ENCODE measurements around the gene ZNF433. TPM values are rescaled to one million over a fixed set of nuclear protein-coding genes. Genes with fewer than 3 reads are reported as not detected.

ZNF433 gene
- total RNA-seq, 1 experiment from 2014 or later, result 3.1 TPM

DNA sequence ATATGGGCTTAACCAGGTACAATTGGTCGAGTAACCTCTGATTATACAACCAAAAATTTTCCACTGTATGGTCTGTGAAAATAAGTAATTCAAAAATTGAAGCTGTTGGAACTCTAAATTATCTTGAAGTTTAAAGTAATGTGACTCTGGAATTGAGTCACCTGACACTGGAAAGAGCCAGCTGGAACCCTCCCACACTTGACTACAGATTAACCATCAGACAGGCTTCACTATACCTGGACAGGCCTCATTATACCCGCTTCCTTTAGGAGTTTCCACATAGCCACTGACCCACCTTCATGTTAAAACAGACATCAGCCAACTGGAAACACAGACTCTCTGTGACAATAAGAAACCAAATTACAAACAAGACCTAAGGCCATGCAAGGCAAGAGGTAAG lies 1.3 kb downstream of the ZNF433 start:
- Histone ChIP-seq H3K79me2 (ENCODE audit: low read depth) (no peaks in the 10 kb centered on the region), H3F3A (ENCODE audit: insufficient read depth, low read depth) (no peaks in the 10 kb centered on the region), H3K9me2 (ENCODE audit: insufficient read depth) (no peaks in the 10 kb centered on the region), H3K4me2 (no peak overlapping the region), H3K36me3 (ENCODE audit: low read depth) (no peaks in the 10 kb centered on the region), H2AFZ (no peak overlapping the region), H3K4me1 (replicated peaks; ENCODE audit: insufficient read depth) (no peaks in the 10 kb centered on the region), H3K4me3 (no peak overlapping the region), H3K9me3 (ENCODE audit: insufficient read depth, low read depth) (no peaks in the 10 kb centered on the region), H4K20me1 (ENCODE audit: insufficient read depth) (no peaks in the 10 kb centered on the region), H3K27me3 (ENCODE audit: insufficient read depth, low read depth) (no peaks in the 10 kb centered on the region), H3K27ac (no peak overlapping the region)
- intact Hi-C loops (cut with micrococcal nuclease; ENCODE audit: unreplicated experiment), result no loop called here
- POLR2A ChIA-PET (ENCODE audit: unreplicated experiment), result interaction anchor here (0.7 kb wide), 1 partner anchor 50 kb away, joined by 3 read pairs; no protein-coding TSS in a partner anchor
- DNase-seq, result no peak
- BruUV-seq (replicated peaks), result no TSS peak
- no peak for TF ChIP-seq EZH2 (IDR thresholded peaks at IDR 0.05; ENCODE audit: low read depth)
- TF ChIP-seq CTCF (conservative IDR thresholded peaks at IDR 0.05), result no peak
- CTCF ChIA-PET, result no interaction called here

GRCh38 chr19:12015753-12016116 lies 19.7 kb downstream of the ZNF433 start:
- no TSS peak for BruUV-seq (replicated peaks)
- CTCF ChIA-PET, result interaction anchor here (0.6 kb wide), 1 partner anchor 9 kb away, joined by 3 read pairs; no protein-coding TSS in a partner anchor
- Histone ChIP-seq H3K4me2 (no peak overlapping the region), H2AFZ (no peak overlapping the region), H3K36me3 (ENCODE audit: low read depth) (no peaks in the 10 kb centered on the region), H3K9me3 (ENCODE audit: insufficient read depth, low read depth) (peaks cover 34% of the 10 kb centered on the region; the same call in 1 of the 2 replicates), H4K20me1 (ENCODE audit: insufficient read depth) (no peaks in the 10 kb centered on the region), H3K27ac (no peak overlapping the region), H3K9me2 (ENCODE audit: insufficient read depth) (no peaks in the 10 kb centered on the region), H3F3A (ENCODE audit: insufficient read depth, low read depth) (no peaks in the 10 kb centered on the region), H3K4me3 (no peak overlapping the region), H3K79me2 (ENCODE audit: low read depth) (no peaks in the 10 kb centered on the region), H3K27me3 (ENCODE audit: insufficient read depth, low read depth) (no peaks in the 10 kb centered on the region), H3K4me1 (replicated peaks; ENCODE audit: insufficient read depth) (no peaks in the 10 kb centered on the region)
- intact Hi-C loops (cut with micrococcal nuclease; ENCODE audit: unreplicated experiment), result no loop called here
- TF ChIP-seq CTCF (conservative IDR thresholded peaks at IDR 0.05), result no peak
- TF ChIP-seq EZH2 (IDR thresholded peaks at IDR 0.05; ENCODE audit: low read depth), result no peak
- no peak for DNase-seq
- POLR2A ChIA-PET (ENCODE audit: unreplicated experiment), result no interaction called here

GRCh38 chr19:12015015-12015752 lies 20.3 kb downstream of the ZNF433 start:
- CTCF ChIA-PET, result no interaction called here
- no peaks in the 10 kb centered on the region for H3K36me3 ChIP-seq (ENCODE audit: low read depth)
- no peaks in the 10 kb centered on the region for H4K20me1 ChIP-seq (ENCODE audit: insufficient read depth)
- intact Hi-C loops (cut with micrococcal nuclease; ENCODE audit: unreplicated experiment), result no loop called here
- no peak for DNase-seq
- no peaks in the 10 kb centered on the region for H3K4me1 ChIP-seq (replicated peaks; ENCODE audit: insufficient read depth)
- H3K27me3 ChIP-seq (ENCODE audit: insufficient read depth, low read depth), result no peaks in the 10 kb centered on the region
- no peak overlapping the region for H3K4me3 ChIP-seq
- TF ChIP-seq CTCF (conservative IDR thresholded peaks at IDR 0.05), result no peak
- no peak for TF ChIP-seq EZH2 (IDR thresholded peaks at IDR 0.05; ENCODE audit: low read depth)
- H3K9me3 ChIP-seq (ENCODE audit: insufficient read depth, low read depth), result peaks cover 34% of the 10 kb centered on the region; the same call in 1 of the 2 replicates
- H3K9me2 ChIP-seq (ENCODE audit: insufficient read depth), result no peaks in the 10 kb centered on the region
- no TSS peak for BruUV-seq (replicated peaks)
- H3F3A ChIP-seq (ENCODE audit: insufficient read depth, low read depth), result no peaks in the 10 kb centered on the region
- H2AFZ ChIP-seq, result no peak overlapping the region
- H3K27ac ChIP-seq, result no peak overlapping the region
- H3K4me2 ChIP-seq, result no peak overlapping the region
- H3K79me2 ChIP-seq (ENCODE audit: low read depth), result no peaks in the 10 kb centered on the region
- POLR2A ChIA-PET (ENCODE audit: unreplicated experiment), result no interaction called here

Measured in PC-9 (cell line).